HG03439 (cell line): Measurements from ENCODE around the gene NBEAL2.
"Not testable (repeated sequence)": the region's sequence is repeated elsewhere in the genome, so short reads cannot be mapped to it uniquely, and the experiment has no call there.

Experiments used
- ATAC-seq: cut with Tn5 transposase; IDR thresholded peaks from one replicate; pipeline ENCODE4 v1.9.1; 2021; ENCODE audit warnings: mild to moderate bottlenecking, moderate library complexity; ENCODE audit not compliant: unreplicated experiment

NBEAL2 gene

GRCh38 chr3:47008851-47009224, 29.4 kb downstream of the NBEAL2 start:
- no peak for ATAC-seq

- peak; percentile 82 for ATAC-seq
Observed at GRCh38 chr3:47009225-47010110, 30.0 kb downstream of the NBEAL2 start.

GRCh38 chr3:47010111-47010712, 30.7 kb downstream of the NBEAL2 start:
- ATAC-seq: no peak

- ATAC-seq: no peak
Observed at GRCh38 chr3:47010910-47011309, 31.4 kb downstream of the NBEAL2 start.

GRCh38 chr3:47011371-47011770, 31.9 kb downstream of the NBEAL2 start:
- ATAC-seq: no peak

GRCh38 chr3:47012342-47013230, 33.1 kb downstream of the NBEAL2 start:
- no peak for ATAC-seq

GRCh38 chr3:47013231-47013630, 33.8 kb downstream of the NBEAL2 start:
- ATAC-seq: no peak

GRCh38 chr3:47014036-47014435, 34.6 kb downstream of the NBEAL2 start:
- ATAC-seq: no peak

- no peak for ATAC-seq
Observed at GRCh38 chr3:47015151-47015550, 35.7 kb downstream of the NBEAL2 start.

- no peak for ATAC-seq
Observed at GRCh38 chr3:47016086-47016933, 36.8 kb downstream of the NBEAL2 start.

GRCh38 chr3:47016934-47017435, 37.5 kb downstream of the NBEAL2 start:
- no peak for ATAC-seq

GRCh38 chr3:47017504-47018268, 38.2 kb downstream of the NBEAL2 start:
- no peak for ATAC-seq

GRCh38 chr3:47018269-47018611, 38.8 kb downstream of the NBEAL2 start:
- no peak for ATAC-seq

GRCh38 chr3:47019201-47019600, 39.7 kb downstream of the NBEAL2 start:
- ATAC-seq: no peak

- no peak for ATAC-seq
Observed at GRCh38 chr3:47020311-47020710, 40.8 kb downstream of the NBEAL2 start.

- ATAC-seq: no peak
Observed at GRCh38 chr3:47022641-47023071, 43.2 kb downstream of the NBEAL2 start.

GRCh38 chr3:47024932-47025331, 45.5 kb downstream of the NBEAL2 start:
- no peak for ATAC-seq

GRCh38 chr3:47026432-47026831, 47.0 kb downstream of the NBEAL2 start:
- not testable (repeated sequence) for ATAC-seq

GRCh38 chr3:47028146-47028545, 48.7 kb downstream of the NBEAL2 start:
- no peak for ATAC-seq

- ATAC-seq: no peak
Observed at GRCh38 chr3:47028667-47029066, 49.2 kb downstream of the NBEAL2 start.
